ENCODE data around the gene MPZL3.

Gene MPZL3, protein sequence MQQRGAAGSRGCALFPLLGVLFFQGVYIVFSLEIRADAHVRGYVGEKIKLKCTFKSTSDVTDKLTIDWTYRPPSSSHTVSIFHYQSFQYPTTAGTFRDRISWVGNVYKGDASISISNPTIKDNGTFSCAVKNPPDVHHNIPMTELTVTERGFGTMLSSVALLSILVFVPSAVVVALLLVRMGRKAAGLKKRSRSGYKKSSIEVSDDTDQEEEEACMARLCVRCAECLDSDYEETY

DNA sequence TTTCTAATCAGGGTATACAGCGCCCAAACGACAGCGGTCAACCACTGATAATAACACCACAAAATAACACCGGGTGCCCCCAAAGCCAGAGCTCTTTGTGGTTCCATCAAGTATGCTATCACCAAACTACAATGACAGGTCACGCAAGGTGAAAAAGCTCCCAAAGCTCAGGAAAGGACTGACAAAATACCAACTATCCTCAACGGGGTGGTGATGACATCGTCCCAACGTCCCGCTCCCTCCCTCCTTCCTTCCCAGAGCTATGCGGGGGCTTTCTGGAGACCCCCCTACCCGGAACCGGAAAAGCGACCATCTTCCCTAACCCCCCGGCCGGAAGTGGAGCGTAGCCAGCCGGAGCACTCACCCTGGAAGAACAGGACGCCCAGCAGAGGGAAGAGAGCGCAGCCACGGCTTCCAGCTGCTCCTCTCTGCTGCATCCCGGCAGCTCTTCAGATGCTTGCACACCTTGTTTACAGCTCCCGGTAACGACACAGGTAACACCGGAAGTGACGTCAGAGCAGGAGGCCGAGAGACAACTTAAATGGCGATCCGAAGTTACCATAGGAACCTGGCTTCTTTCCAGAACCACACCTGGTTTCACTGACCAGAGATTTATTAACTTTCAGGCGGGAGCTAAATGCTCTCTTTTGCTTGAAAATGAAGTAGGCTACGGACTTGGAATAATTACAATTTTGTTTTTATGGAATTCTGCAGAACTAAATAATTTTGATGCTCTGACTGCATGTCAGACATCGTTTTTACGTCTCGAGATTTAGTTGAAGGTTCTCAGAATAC lies at the start of gene MPZL3:
TSS of gene MPZL3 (minus strand) at position 508 of the 795 bp plus-strand sequence. CDS start at position 437, 71 bp downstream.
- DNase-seq: peak; percentile 74

GRCh38 chr11:118301600-118302195 lies 49.5 kb upstream of the MPZL3 start:
- no peak for DNase-seq

DNA sequence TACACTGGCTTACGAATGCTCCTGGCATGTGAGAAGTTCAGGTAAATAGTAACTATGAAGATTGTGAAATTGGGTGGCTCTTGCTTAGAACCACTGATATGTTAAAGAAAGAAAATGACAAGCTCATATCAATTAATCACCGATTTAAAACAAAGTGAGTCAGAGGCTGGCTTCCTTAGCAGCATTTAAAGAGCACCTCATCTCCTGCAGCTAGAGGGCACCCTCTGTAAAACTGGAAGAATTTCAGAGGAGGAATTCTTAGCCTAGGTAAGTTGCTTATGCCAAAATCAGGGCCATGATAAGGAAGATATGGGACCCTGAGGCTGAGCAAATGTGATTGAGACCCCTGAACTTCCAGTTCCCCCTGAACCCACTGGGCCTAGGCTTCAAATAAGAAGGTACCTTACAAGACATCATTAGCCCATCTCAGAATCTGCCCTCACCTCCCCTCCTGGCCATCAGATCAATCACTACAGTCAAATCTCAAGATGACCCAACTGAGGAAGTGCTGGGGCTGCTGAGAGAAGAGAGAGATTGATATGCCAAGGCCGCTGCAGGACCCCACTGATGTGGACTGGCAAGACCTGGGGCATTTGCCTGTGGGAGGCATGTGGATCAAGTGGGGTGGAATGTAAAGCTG lies 43.8 kb upstream of the MPZL3 start:
- DNase-seq: peak; percentile 26

- DNase-seq: no peak
Observed at GRCh38 chr11:118295199-118295598, 43.0 kb upstream of the MPZL3 start.

- no peak for DNase-seq
Observed at GRCh38 chr11:118294053-118294452, 41.9 kb upstream of the MPZL3 start.

DNA sequence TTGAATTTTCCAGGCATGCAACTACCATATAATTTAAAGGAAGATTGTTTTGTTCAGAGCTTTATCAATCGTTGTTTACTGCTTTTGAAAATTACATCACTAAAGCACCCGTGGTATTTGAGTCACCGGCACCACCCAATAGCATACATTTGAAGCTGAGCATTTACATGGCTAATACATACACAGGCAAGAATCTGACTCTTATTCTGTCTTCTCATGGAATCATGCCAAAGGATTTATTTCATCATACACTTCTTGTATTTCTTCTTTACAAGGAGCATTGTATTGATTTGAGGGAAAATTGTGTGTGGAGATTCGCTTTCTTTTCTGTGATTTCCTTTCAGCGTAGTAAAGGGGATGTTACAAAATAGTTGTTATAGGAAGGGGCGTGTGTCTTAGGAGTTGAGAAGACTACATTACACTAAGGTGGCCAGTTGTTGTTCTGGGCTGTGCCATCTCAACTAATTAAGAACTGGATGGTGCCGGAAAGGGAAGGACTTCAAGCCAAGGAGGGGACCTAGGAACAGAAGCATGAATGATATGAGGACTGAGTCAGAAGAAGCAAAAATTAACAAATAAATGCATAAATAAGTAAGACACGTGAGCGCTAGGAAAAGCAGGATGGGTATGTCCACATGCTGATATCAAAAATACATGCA lies 39.4 kb upstream of the MPZL3 start:
- peak; percentile 23 for DNase-seq

- DNase-seq: no peak
Observed at GRCh38 chr11:118290923-118291322, 38.8 kb upstream of the MPZL3 start.

DNA sequence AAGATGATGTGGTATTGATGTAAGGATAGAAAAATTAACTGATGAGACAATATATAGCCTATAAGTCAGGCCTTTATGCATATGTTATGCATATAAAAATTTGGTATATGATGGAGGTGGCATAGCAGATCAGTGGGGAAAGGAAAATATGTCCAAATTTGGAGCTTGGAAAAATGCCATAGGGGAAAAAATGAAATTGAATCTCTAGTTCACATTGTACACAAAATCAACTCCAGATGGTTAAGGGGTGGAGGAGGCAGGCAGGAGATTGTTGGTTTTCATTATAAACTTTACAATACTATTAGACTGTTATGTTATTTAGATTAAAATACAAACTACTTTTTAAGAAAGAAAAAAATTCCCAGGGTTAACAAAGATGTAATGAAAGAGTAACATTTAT lies 37.2 kb upstream of the MPZL3 start:
- DNase-seq: no peak

GRCh38 chr11:118287006-118287405 lies 34.8 kb upstream of the MPZL3 start:
- peak; percentile 46 for DNase-seq

- no peak for DNase-seq
Observed at GRCh38 chr11:118286545-118286944, 34.4 kb upstream of the MPZL3 start.

DNA sequence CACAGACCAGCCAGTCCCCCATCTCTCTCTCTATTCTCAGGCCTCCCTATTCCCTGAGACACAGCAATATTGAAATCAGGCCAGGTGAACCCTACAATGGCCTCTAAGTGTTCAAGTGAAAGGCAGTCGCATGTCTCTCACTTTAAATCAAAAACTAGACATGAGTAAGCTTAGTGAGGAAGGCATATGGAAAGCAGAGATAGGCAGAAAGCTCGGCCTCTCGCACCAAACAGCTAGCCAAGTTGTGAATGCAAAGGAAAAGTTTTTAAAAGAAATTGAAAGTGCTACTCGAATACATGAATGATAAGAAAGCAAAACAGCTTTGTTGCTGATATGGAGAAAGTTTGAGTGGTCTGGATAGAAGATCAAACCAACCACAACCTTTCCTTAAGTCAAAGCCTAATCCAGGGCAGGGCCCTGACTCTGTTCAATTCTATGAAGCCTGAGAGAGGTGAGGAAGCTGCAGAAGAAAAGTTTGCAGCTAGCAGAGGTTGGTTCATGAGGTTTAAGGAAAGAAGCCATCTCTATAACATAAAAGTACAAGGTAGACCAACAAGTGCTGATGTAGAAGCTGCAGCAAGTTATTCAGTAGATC lies 31.7 kb upstream of the MPZL3 start:
- DNase-seq: no peak

- no peak for DNase-seq
Observed at GRCh38 chr11:118283037-118283636, 31.0 kb upstream of the MPZL3 start.

- DNase-seq: no peak
Observed at GRCh38 chr11:118282606-118283005, 30.4 kb upstream of the MPZL3 start.

DNA sequence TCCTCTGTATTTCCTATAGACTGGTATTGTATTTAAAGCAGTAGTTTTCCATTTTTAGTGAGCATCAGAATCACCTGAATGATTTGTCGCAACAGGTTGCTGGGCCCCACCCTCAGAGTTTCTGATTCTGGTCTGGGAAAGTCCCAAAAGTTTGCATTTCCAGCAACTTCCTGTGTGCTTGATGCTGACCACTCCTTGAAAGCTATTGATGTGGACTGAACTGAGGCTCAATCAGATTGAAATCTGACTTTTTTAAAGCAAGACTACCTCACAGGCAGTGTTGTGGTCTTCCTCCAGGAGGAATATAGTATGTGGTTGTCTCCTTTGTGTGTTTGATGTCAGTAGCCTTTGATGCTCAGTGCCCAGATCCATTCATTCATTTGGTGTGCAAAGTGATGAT lies 29.1 kb upstream of the MPZL3 start:
- no peak for DNase-seq

- DNase-seq: peak; percentile 34
Observed at GRCh38 chr11:118277312-118277711, 25.1 kb upstream of the MPZL3 start.

DNA sequence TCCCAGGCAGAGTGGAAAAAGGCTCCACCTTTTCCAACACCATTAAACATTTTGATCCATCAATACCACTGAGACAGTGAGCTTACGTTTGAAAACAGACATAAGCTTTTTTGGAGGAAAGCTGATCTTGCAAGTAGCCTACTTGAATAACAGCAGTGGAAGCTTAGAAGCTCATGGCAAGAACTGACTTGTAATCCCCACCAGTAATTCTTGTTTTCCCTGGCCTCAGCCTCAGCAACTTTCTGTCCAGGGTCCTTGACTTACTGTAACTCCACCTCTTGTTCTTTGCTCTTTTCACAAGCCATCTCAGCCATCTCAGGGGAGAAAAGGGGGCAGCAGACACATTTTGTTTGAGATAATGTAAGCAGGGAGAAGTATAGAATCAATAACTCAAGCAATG lies 24.3 kb upstream of the MPZL3 start:
- DNase-seq: no peak

GRCh38 chr11:118275176-118275575 lies 23.0 kb upstream of the MPZL3 start:
- DNase-seq: peak; percentile 40

GRCh38 chr11:118274186-118274585 lies 22.0 kb upstream of the MPZL3 start:
- DNase-seq: no peak

DNA sequence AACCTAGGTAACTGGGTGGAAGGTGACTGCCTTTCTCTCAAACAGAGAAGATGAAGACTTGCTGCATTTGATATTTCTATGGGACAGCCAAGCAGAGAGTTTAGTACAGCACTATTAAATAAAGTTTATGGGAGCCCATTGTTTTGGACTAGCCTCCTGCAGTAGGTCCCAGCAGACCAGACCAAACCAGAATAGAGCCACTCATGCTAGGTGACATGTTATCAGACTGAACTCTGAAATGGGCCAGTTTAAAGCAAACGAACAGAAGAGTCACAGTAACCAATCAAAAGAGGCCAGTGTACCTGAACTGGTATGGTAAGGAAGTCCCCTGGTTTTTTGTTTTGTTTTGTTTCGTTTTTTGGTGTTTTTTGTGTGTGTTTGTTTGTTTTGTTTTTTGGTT lies 19.8 kb upstream of the MPZL3 start:
- DNase-seq: no peak

GRCh38 chr11:118267486-118267885 lies 15.3 kb upstream of the MPZL3 start:
- DNase-seq: no peak

DNA sequence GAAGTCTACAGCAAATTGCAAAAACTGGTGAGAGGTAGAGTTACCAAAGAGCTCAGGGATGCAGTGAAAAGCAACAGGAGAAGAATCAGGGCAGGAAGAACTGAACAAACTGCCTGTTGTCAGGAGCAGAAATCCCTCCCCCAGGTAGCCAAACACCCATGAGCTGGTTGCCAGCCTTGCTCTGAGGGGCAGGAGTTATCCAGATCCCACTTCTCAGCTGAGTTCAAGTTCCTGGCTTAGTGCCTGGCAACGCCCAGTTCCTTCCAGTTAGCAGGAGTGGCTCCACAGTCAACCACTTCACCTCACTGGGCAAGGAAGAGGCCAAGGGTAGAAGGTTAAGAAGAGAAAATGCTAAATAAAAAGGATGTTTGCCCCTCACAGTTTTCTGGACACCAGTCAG lies 13.8 kb upstream of the MPZL3 start:
- DNase-seq: no peak

Measured in fibroblast of skin of right biceps (primary cell).